ENCODE measurements around the gene VSX1.

The VSX1 gene

DNA sequence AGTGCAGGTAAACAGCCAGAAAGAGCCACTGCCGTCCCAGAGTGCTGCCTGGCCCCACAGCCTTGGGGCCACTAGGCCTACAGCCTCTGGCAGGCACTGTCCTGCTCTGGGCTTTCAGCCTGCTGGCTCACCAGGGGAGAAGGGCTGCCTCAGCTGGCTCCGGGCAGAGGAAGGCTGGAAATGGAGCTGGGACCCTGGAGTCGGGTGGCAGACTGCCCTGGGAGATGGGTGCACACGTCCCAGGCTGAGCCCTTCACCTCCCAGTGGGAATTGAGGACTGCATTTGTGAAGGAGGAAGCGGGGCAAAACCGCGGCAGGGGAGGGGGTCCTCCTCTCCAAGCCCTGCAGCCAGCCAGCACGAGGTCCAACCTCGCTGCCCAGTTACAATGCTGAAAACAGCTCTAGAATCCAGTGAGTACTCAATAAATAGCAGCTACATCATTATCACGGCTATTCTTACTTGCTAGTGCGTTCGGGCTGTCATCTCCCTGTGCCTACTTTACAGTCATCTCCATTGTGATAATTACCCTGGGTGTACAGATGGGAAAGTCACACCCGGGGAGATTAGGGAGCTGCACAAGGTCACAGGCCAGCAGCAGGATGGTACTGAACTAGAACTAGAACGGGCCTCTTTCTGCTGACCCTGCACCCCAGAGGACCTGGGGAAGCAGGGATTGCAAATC lies 37.1 kb downstream of the VSX1 start:
- ATAC-seq (ENCODE audit: low read depth) (no peak), DNase-seq (ENCODE audit: low spot score) (peak; percentile 34)
- Histone ChIP-seq H3K4me1 (ENCODE audit: insufficient read depth, poor library complexity, severe bottlenecking) (no peaks in the 10 kb centered on the region), H3K9me3 (ENCODE audit: severe bottlenecking) (no peaks in the 10 kb centered on the region), H3K27me3 (ENCODE audit: insufficient read depth, poor library complexity, severe bottlenecking) (no peaks in the 10 kb centered on the region), H3K27ac (ENCODE audit: poor library complexity, severe bottlenecking) (no peak overlapping the region), H3K4me3 (ENCODE audit: severe bottlenecking) (no peak overlapping the region), H3K36me3 (ENCODE audit: low read depth) (no peaks in the 10 kb centered on the region)
- TF ChIP-seq, protein P1, sequence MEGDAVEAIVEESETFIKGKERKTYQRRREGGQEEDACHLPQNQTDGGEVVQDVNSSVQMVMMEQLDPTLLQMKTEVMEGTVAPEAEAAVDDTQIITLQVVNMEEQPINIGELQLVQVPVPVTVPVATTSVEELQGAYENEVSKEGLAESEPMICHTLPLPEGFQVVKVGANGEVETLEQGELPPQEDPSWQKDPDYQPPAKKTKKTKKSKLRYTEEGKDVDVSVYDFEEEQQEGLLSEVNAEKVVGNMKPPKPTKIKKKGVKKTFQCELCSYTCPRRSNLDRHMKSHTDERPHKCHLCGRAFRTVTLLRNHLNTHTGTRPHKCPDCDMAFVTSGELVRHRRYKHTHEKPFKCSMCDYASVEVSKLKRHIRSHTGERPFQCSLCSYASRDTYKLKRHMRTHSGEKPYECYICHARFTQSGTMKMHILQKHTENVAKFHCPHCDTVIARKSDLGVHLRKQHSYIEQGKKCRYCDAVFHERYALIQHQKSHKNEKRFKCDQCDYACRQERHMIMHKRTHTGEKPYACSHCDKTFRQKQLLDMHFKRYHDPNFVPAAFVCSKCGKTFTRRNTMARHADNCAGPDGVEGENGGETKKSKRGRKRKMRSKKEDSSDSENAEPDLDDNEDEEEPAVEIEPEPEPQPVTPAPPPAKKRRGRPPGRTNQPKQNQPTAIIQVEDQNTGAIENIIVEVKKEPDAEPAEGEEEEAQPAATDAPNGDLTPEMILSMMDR (IDR thresholded peaks at IDR 0.05; ENCODE audit: poor library complexity, severe bottlenecking): no peak

DNA sequence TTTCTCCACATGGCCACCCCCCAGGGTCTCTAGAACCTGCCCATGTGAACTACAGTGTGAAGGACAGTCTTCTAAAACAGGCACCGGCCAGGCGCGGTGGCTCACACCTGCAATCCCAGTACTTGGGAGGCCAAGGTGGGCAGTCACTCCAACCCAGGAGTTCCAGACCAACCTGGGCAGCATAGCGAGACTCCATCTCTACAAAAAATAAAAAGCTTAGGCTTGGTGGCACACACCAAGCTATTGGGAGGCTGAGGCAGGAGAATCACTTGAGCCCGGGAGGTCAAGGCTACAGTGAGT lies 37.7 kb downstream of the VSX1 start:
- H3K4me1 ChIP-seq (ENCODE audit: insufficient read depth, poor library complexity, severe bottlenecking): no peaks in the 10 kb centered on the region
- peak; percentile 18 for DNase-seq (ENCODE audit: low spot score)

DNA sequence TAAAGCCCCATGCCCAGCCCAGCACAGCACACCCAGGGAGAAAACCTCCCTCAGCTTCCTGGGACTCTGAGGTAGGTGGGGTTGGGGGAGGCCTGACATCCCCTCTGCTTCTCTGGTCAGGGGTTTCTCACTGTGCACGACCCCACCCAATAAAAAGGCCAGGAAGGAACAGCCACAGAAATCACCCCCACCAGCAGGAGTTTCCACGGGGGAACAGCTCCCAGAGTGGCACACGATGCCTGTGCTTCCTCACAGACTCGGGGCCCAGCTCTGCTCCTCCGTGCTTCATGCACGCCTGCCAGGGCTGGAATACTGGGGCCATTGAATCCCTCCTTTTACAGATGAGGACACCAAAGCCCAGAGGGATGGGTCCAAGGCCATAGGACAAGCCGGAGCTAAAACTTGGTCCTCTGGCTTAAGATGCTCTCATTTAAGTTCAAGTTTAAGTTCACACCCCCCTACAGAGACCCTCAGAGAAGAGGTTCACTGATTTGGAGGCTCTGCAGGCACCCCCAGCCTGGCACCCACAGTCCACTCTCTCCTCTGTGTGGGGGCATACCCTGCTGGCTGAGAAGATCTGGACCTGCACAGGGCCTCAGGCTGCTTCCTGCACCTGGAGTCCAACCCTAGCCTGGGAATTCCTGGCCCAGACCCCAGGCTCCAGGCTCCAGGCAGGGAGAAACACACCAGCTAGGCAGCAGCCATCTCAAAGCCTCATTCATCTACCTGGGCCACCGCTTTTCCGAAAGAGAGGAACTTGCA lies 38.3 kb downstream of the VSX1 start:
- DNase-seq (ENCODE audit: low spot score): no peak
- Histone ChIP-seq H3K4me1 (ENCODE audit: insufficient read depth, poor library complexity, severe bottlenecking) (no peaks in the 10 kb centered on the region), H3K27ac (ENCODE audit: poor library complexity, severe bottlenecking) (no peak overlapping the region), H3K9me3 (ENCODE audit: severe bottlenecking) (no peaks in the 10 kb centered on the region), H3K27me3 (ENCODE audit: insufficient read depth, poor library complexity, severe bottlenecking) (no peaks in the 10 kb centered on the region), H3K4me3 (ENCODE audit: severe bottlenecking) (no peak overlapping the region), H3K36me3 (ENCODE audit: low read depth) (no peaks in the 10 kb centered on the region)
- ATAC-seq (ENCODE audit: low read depth): no peak
- TF ChIP-seq, protein P1 (IDR thresholded peaks at IDR 0.05; ENCODE audit: poor library complexity, severe bottlenecking): no peak

More for the DNA sequence above, 37.7 kb downstream of the VSX1 start:
- TF ChIP-seq, protein P1 (IDR thresholded peaks at IDR 0.05; ENCODE audit: poor library complexity, severe bottlenecking): no peak
- no peaks in the 10 kb centered on the region for H3K27me3 ChIP-seq (ENCODE audit: insufficient read depth, poor library complexity, severe bottlenecking)
- H3K27ac ChIP-seq (ENCODE audit: poor library complexity, severe bottlenecking): no peak overlapping the region
- H3K4me3 ChIP-seq (ENCODE audit: severe bottlenecking): no peak overlapping the region
- no peaks in the 10 kb centered on the region for H3K9me3 ChIP-seq (ENCODE audit: severe bottlenecking)
- ATAC-seq (ENCODE audit: low read depth): no peak
- H3K36me3 ChIP-seq (ENCODE audit: low read depth): no peaks in the 10 kb centered on the region

DNA sequence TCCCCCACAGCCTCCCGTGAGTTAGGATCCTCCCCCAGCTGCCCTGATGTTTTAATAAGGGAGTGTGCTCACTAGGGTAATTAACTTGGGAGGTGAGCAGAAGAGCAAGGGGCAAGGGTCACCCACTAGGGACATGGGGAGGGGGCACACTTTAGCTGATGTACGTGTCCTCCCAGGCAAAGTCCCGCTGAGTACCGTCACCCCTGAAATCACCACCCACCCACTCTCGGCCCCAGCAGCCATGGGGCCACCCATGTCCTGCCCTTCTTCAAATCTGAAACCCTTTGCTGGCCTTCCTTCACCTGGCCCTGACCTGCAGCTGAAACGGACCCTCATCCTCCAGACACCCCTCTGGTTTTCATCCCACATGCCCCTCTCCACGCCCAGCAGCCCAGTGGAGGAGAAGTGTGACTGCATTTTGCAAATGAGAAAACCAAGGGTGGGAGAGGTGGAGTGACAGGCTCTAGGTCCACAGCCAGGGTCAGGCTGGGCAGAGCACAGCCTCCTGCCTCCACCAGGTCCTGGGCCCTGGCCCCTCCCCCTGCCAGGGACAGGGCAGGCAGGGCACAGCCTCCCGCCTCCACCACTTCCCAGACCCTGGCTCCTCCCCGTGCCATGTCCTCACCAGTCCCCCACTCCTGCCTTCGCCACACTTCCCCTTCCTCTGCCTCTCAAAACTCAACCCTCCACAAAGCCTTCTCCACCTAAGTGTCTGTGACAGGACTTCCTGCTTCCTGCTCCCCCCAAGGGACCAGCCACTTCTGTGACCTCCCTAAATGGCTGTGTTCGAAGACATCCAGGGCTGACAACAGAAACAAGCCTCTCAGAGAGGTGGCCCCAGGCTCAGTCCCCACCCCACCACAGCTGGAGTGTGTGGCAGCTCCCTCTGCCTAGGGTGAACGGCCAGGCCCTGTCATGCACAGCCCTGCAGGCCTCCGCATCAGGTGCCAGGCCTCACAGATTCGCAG lies 39.1 kb downstream of the VSX1 start:
- 0 out of 3 replicates have a peak, but pooled peaks have one; percentile 16 for ATAC-seq (ENCODE audit: low read depth)
- H3K27me3 ChIP-seq (ENCODE audit: insufficient read depth, poor library complexity, severe bottlenecking): no peaks in the 10 kb centered on the region
- no peak overlapping the region for H3K4me3 ChIP-seq (ENCODE audit: severe bottlenecking)
- no peak for DNase-seq (ENCODE audit: low spot score)
- TF ChIP-seq, protein P1 (IDR thresholded peaks at IDR 0.05; ENCODE audit: poor library complexity, severe bottlenecking): no peak
- no peaks in the 10 kb centered on the region for H3K4me1 ChIP-seq (ENCODE audit: insufficient read depth, poor library complexity, severe bottlenecking)
- no peak overlapping the region for H3K27ac ChIP-seq (ENCODE audit: poor library complexity, severe bottlenecking)
- H3K36me3 ChIP-seq (ENCODE audit: low read depth): no peaks in the 10 kb centered on the region
- no peaks in the 10 kb centered on the region for H3K9me3 ChIP-seq (ENCODE audit: severe bottlenecking)
